ENCODE measurements around the gene FAM50A. TPM values are rescaled to one million over a fixed set of nuclear protein-coding genes. Genes with fewer than 3 reads are reported as not detected.
"Not testable (repeated sequence)": the region's sequence is repeated elsewhere in the genome, so short reads cannot be mapped to it uniquely, and the experiment has no call there.

The FAM50A gene
- total RNA-seq, 1 donor from 2014 or later = 77.5 TPM

DNA sequence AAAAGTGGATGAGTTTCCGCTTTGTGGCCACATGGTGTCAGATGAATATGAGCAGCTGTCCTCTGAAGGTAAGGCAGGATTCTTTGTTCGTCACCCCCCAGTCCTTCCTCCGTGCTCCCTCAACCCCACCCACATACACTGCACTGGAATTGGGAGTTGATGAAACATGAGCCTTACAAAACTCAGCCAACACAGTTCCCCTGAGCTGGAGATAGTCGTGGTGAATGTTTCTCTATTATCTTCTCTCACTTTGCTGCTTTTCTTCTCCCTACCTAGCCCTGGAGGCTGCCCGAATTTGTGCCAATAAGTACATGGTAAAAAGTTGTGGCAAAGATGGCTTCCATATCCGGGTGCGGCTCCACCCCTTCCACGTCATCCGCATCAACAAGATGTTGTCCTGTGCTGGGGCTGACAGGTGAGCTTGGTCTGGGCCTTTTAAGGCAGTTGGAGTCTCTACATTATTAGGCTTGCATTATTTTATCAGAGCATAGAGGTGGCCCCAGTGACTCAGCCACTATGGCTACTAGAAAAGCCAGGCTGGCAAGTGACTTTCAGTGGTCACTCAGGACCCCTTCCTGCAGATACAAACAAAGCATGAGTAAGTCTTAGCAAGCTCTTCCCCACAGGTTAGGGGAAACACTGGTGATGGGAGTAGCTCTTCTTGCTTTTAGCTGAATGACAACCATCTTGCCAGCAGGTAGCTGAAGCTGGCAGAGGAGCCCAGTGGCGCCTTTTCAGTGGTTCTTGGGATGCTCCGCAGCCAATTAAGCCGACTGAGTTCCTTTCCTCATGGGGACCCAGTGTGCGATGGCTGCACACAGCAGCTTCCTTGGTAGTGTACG, 44.2 kb upstream of the FAM50A start:
- H3K27ac ChIP-seq = peak overlapping the region; percentile 99
- peak overlapping the region; percentile 74 for H3K4me3 ChIP-seq
- TF ChIP-seq, protein P1, sequence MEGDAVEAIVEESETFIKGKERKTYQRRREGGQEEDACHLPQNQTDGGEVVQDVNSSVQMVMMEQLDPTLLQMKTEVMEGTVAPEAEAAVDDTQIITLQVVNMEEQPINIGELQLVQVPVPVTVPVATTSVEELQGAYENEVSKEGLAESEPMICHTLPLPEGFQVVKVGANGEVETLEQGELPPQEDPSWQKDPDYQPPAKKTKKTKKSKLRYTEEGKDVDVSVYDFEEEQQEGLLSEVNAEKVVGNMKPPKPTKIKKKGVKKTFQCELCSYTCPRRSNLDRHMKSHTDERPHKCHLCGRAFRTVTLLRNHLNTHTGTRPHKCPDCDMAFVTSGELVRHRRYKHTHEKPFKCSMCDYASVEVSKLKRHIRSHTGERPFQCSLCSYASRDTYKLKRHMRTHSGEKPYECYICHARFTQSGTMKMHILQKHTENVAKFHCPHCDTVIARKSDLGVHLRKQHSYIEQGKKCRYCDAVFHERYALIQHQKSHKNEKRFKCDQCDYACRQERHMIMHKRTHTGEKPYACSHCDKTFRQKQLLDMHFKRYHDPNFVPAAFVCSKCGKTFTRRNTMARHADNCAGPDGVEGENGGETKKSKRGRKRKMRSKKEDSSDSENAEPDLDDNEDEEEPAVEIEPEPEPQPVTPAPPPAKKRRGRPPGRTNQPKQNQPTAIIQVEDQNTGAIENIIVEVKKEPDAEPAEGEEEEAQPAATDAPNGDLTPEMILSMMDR (IDR thresholded peaks at IDR 0.05) = no peak
- H3K27me3 ChIP-seq (ENCODE audit: low read depth) = no peaks in the 10 kb centered on the region
- H3K9me3 ChIP-seq = no peaks in the 10 kb centered on the region
- H3K36me3 ChIP-seq = peaks cover 27% of the 10 kb centered on the region
- intact Hi-C loops (cut with DNase I) = no loop called here
- no peak for DNase-seq
- no peak for ATAC-seq
- peaks cover 14% of the 10 kb centered on the region for H3K4me1 ChIP-seq

DNA sequence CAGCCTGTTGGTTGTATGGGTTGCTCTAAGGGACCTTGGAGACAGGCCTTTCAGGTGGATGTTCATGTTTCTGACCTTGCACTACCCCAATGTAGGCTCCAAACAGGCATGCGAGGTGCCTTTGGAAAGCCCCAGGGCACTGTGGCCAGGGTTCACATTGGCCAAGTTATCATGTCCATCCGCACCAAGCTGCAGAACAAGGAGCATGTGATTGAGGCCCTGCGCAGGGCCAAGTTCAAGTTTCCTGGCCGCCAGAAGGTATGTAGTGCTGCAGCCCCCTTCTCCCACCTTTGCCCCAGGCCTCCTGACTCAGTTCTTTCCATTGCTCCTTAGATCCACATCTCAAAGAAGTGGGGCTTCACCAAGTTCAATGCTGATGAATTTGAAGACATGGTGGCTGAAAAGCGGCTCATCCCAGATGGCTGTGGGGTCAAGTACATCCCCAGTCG, 43.5 kb upstream of the FAM50A start:
- not testable (repeated sequence) for ATAC-seq, H3K9me3 ChIP-seq, H3K27ac ChIP-seq

DNA sequence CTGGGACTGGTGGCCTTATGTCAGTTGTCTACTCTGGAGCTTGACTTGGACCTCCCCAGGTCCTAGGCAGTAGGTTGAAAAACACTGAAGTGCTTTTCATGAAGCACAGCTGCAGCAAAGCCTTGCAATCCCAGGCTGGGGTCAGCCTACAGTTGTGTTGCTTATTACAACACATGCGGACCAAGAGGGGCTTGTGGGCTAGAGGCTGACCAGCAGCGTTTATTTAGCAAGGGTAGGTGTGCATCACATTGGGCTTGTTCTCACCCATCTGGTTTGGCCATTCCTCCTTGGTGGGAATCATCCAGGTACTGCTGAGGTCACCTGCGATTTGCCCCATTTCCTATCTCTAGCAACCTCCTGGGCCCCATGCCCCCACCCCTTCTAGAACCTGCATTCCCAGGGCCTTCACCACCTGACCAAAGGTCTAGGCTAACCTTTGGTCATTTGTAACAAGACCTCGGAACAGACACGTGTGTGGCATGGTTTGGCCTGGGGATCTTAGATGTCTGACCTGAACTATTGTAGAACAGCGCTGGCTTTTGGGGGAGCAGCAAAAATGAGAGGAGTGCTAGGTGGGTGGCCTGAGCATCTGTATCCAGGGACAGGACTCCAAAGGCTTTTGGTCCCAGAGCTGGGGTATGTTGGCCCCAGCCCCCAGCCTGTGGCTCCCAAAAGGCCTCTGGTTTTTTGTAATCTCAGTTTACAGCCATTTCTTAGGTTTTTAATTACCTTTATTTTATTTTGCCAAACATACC, 42.7 kb upstream of the FAM50A start:
- Histone ChIP-seq H3K27ac (no peak overlapping the region), H3K27me3 (ENCODE audit: low read depth) (no peaks in the 10 kb centered on the region), H3K36me3 (peaks cover 27% of the 10 kb centered on the region), H3K9me3 (no peaks in the 10 kb centered on the region), H3K4me3 (no peak overlapping the region), H3K4me1 (peaks cover 14% of the 10 kb centered on the region)
- ATAC-seq = no peak
- TF ChIP-seq, protein P1 (IDR thresholded peaks at IDR 0.05) = no peak
- intact Hi-C loops (cut with DNase I) = no loop called here
- no peak for DNase-seq

More for the DNA sequence above, 43.5 kb upstream of the FAM50A start:
- H3K4me1 ChIP-seq = peaks cover 14% of the 10 kb centered on the region
- intact Hi-C loops (cut with DNase I); H3K4me3 ChIP-seq; H3K27me3 ChIP-seq (ENCODE audit: low read depth); DNase-seq: not testable (repeated sequence)
- H3K36me3 ChIP-seq = peaks cover 27% of the 10 kb centered on the region

DNA sequence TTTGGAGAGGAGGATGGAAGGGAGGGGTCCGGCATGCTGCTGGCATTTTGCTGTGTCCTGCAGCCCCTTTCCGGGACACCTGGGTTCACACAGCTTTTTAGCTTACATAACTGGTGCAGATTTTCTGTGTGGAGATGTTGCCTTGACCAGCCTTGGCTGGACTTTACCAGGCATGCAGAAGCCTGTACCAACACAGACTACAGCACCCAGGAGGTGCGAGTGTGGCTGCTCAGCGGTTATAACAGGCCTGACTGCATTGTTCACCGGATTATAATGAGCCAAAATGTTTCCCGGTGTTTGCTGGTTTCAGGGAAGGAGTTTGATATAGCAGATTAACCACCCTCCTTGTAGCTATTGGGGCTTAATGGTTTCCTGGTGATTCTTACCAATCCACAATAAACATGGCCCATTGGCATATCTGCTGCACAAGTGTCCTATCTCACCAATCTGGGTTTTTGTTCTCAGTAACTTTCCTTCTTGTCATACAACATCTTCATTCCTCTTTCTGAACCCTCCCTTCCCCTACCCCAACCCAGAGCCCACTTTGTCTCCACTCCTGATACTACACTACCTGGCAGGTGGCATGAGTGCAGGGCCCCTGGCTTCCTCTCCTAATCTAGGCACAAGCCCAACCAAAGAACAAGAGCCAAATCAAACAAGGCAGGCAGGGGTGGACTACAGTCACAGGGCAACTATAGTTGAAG, 41.9 kb upstream of the FAM50A start:
- intact Hi-C loops (cut with DNase I) = no loop called here
- H3K27ac ChIP-seq = no peak overlapping the region
- ATAC-seq (no peak), DNase-seq (no peak)
- no peak overlapping the region for H3K4me3 ChIP-seq
- H3K27me3 ChIP-seq (ENCODE audit: low read depth) = no peaks in the 10 kb centered on the region
- H3K4me1 ChIP-seq = peaks cover 14% of the 10 kb centered on the region
- TF ChIP-seq, protein P1 (IDR thresholded peaks at IDR 0.05) = no peak
- no peaks in the 10 kb centered on the region for H3K9me3 ChIP-seq
- H3K36me3 ChIP-seq = peaks cover 27% of the 10 kb centered on the region

DNA sequence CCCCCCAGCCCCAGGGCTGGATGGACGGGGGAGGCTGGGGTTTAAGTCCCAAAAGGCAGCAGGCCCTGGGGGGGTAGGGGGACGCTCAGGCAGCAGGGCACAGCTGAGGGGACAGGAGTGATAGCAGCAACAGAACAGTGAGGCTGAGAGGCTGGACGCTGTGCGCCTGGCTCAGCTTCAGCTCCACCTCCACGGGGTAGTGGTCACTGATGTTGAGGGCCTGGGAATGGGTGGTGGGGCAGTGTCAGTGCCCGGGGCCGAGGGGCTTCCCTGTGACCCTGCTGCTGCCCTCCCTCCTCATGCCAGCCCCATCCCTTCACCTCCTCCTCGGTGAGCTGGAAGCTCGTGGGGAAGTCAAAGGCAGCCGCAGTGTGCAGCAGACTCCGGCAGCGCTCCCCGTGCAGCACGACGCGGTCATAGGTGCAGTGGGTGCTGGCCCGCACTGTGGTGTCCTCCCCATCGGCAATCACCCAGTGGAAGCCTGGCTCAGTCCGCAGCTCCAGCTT, 41.3 kb upstream of the FAM50A start:
- TF ChIP-seq, protein P1 (IDR thresholded peaks at IDR 0.05) = no peak
- H3K36me3 ChIP-seq = peaks cover 27% of the 10 kb centered on the region

More for the DNA sequence above, 41.3 kb upstream of the FAM50A start:
- intact Hi-C loops (cut with DNase I) = no loop called here
- H3K27ac ChIP-seq = no peak overlapping the region
- H3K4me1 ChIP-seq = peaks cover 14% of the 10 kb centered on the region
- ATAC-seq (no peak), DNase-seq (no peak)
- H3K27me3 ChIP-seq (ENCODE audit: low read depth) = no peaks in the 10 kb centered on the region
- H3K4me3 ChIP-seq = no peak overlapping the region
- no peaks in the 10 kb centered on the region for H3K9me3 ChIP-seq

Data from lower lobe of right lung (tissue), 2 donors.